ENCODE measurements around the gene ALKBH3.

ALKBH3 gene

GRCh38 chr11:43942662-43943371 lies 62.2 kb downstream of the ALKBH3 start:
- no peak for DNase-seq

GRCh38 chr11:43943372-43943930 lies 62.8 kb downstream of the ALKBH3 start:
- no peak for DNase-seq

- DNase-seq = no peak
These were observed 63.5 kb downstream of the ALKBH3 start for GRCh38 chr11:43943931-43944751.

- no peak for DNase-seq
These were observed 64.2 kb downstream of the ALKBH3 start for GRCh38 chr11:43944761-43945311.

GRCh38 chr11:43947003-43947500 lies 66.4 kb downstream of the ALKBH3 start:
- DNase-seq = no peak

GRCh38 chr11:43947815-43948214 lies 67.2 kb downstream of the ALKBH3 start:
- DNase-seq = no peak

- DNase-seq = no peak
These were observed 68.0 kb downstream of the ALKBH3 start for GRCh38 chr11:43948341-43949225.

- DNase-seq = no peak
These were observed 69.8 kb downstream of the ALKBH3 start for GRCh38 chr11:43950311-43950855.

GRCh38 chr11:43951231-43951630 lies 70.6 kb downstream of the ALKBH3 start:
- DNase-seq = no peak

- DNase-seq = no peak
These were observed 71.4 kb downstream of the ALKBH3 start for GRCh38 chr11:43952020-43952400.

GRCh38 chr11:43952401-43953342 lies 72.0 kb downstream of the ALKBH3 start:
- DNase-seq = no peak

GRCh38 chr11:43953521-43953920 lies 72.9 kb downstream of the ALKBH3 start:
- DNase-seq = no peak

- DNase-seq = no peak
These were observed 73.6 kb downstream of the ALKBH3 start for GRCh38 chr11:43954241-43954640.

GRCh38 chr11:43955381-43956118 lies 74.9 kb downstream of the ALKBH3 start:
- no peak for DNase-seq

GRCh38 chr11:43957571-43957970 lies 76.9 kb downstream of the ALKBH3 start:
- DNase-seq = no peak

GRCh38 chr11:43959321-43959995 lies 78.8 kb downstream of the ALKBH3 start:
- DNase-seq = no peak

- no peak for DNase-seq
These were observed 82.0 kb downstream of the ALKBH3 start for GRCh38 chr11:43962383-43963278.

GRCh38 chr11:43963279-43963620 lies 82.6 kb downstream of the ALKBH3 start:
- DNase-seq = no peak

GRCh38 chr11:43967661-43968060 lies 87.0 kb downstream of the ALKBH3 start:
- no peak for DNase-seq
